HG03060 (cell line): ENCODE data around the gene SUFU.
"Not testable (repeated sequence)": the region's sequence is repeated elsewhere in the genome, so short reads cannot be mapped to it uniquely, and the experiment has no call there.

Experiments
- ATAC-seq: cut with Tn5 transposase; IDR thresholded peaks from one replicate; pipeline ENCODE4 v1.9.1; 2021; ENCODE audit warnings: low read depth, moderate number of reproducible peaks; ENCODE audit not compliant: unreplicated experiment

The SUFU gene

DNA sequence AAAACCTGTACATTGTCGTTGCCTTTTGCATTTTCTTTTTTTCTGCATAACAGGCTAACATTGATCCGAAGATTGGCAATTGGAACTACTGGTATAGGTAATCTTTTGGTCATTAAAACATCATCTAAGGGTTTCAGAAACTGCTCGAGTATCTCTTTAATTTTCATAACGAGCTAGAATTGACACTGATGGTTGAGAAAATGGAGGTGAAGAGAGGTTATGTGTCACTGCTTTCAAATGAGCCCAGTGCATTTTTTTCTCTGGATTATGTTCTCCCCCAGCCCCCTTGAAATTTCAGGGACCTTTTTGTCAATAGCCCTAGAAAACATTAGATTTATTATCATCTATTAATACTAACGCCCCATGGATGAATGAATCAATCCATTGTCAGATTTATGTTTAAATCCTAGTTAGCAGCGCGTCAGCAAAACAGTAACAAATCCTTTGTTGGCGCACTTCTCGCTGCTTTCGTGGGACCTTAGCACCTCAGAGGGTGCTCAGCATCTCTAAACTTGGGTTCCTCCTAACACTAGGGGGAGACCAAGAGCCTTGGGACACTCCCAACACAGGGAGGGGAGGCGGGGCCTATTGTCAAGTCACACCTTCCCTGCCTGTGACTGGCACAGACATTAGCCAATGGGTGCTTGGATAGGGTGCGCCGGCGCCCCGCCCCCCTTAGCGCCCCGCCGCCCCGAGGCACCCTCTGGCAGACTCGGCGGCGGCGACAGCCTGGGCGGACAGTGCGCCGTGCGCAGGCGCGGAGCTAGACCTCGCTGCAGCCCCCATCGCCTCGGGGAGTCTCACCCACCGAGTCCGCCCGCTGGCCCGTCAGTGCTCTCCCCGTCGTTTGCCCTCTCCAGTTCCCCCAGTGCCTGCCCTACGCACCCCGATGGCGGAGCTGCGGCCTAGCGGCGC, at the start of gene SUFU:
TSS of gene SUFU (plus strand) at position 709 of the 915 bp plus-strand sequence. CDS start at position 890, 181 bp downstream.
- ATAC-seq = peak; percentile 49

DNA sequence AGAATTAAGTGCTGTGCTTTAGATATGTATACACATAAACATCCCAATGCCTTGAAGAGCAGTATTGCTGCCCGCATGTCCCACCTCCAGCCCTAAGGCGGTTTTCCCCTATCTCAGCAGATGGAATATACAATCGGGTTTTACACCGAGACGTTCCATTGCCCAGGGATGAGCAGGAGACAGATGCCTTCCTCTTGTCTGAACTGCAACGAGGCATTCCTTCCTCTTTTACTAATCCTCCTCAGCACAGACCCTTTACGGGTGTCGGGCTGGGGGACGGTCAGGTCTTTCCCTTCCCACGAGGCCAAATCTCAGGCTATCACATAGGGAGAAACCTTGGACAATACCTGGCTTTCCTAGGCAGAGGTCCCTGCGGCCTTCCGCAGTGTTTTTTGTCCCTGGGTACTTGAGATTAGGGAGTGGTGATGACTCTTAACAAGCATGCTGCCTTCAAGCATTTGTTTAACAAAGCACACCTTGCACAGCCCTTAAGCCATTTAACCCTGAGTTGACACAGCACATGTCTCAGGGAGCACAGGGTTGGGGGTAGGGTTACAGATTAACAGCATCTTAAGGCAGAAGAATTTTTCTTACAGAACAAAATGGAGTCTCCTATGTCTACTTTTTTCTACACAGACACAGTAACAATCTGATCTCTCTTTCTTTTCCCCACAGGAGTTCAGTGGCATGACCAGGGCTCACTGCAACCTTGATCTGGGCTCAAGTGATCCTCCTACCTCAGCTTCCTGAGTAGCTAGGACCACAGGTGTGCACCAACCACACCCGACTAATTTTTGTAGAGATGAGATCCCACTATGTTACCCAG, 48.9 kb upstream of the SUFU start:
- ATAC-seq = not testable (repeated sequence)

DNA sequence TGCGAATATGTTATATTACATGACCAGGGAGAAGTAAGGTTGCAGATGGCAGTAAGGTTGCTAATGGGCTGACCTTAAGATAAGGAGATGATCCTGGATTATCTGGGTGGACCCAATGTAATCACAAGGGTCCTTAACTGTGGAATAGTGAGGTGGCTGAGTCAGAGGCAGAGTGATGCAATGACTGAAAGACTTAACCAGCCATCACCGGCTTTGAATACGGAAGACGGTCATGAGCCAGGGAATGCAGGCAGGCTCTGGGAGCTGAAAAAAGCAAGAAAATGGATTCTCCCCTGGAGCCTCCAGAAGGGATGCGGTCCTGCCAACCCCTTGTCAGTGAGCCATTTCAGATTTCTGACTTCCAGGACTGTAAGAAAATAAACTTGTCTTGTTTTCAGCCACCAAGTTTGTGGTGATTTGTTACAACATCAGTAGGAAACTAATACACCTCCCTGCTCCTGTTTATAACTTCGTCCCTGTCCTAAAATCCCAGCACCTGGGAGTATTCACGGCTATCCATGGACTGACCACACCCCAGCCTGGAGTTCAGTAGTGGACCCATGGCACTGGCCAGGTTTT, 47.8 kb upstream of the SUFU start:
- no peak for ATAC-seq

DNA sequence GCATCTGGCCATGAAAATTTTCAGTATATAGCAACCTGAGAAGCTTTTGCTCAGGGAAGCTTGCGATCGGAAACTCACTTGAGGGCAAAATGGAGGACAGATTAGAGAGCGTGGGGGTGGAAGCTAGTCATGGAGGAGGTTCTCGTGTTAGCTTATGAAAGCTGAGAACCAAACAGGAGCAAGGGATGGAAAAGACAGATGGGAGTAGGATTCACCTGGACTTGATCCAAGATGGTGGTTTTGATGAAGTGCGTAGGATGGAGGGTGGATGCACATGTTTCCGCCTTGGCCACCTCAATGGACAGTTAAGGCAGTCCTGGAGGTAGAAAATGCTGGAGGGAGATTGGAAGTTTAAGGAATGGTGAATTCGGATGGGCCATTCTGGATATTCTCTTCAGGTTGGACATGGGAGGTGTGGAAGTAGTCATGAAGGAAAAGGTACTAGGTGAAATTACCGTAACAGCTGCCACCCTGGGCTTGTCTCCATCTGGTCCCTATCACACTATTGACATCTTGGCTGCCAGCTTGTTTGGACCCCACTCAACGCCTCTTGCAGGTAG, 46.1 kb upstream of the SUFU start:
- no peak for ATAC-seq

DNA sequence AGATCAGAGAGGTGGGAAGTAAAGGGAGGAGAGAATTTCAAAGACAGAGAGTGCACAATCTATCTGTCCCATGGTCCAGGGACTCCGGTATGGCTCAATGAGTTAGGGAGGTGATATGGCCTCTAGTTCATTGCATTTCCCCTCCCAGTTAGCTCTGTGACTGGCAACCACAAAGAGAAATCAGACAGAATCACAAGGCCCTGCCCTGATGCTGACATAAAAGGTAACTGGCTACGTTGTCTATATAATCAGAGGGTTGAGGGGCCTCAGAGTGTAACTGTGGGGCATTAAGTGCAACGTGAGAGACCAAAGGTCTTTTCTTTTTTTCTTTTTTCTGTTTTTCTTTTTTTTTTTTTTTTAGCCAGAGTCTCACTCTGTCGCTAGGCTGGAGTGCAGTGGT, 45.1 kb upstream of the SUFU start:
- ATAC-seq = no peak

DNA sequence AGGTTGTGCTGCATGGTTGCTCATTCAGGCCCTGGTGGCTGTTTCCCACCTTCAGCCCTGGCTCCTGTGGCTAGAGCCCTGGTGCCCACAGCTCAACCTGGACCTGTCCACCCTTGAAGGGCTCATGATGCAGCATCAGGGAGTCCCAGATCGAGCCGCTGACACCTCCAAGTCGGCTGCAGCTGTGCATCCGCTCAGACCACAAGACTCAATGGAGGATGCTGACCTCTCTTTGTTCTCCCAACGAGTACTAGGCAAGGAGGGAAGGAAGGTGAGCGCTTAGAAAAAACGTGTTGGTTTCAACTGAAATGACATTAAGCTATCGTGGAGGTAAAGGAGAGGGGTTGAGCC, 43.0 kb upstream of the SUFU start:
- no peak for ATAC-seq

DNA sequence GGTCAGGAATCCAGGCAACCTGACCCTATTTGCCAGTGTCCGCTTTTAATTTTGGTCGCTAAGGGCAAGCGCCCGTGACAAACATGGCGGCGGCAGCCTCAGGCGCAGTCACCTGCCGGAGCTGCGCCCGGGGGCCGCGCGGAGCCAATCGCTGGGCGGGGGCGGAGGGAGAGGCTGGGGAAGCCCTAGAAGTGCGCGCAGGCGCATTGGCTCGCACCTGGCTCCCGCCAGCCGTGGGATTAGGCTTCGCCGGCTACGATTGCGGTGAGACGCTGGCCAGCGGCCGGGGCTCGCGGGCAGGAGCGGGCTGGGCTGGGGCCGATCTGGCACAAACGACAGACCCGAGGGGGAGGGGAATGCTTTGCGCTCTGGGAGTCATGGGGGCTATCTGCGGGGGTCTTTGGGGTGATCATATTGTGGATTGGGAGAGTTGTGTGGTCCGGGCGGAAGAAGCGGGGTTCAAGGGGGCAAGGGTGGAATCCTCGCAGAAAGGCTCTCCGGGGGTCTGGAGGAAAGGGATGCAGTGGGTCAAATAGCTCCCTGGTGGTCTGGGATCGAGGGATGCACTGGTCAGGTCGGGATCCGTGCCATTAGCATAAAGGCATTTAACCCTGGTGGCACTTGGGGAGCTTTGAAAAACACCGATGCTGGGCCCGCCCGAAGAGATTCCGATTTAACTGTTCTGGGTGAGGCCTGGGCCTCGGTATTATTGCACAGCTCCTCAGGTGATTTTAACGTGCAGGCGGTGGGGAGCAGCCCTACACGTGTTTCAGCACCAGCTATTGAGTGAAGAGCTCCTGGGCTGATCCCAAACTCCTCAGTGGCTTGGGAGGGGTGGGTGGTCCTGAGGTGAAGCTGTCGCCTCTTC, 42.4 kb upstream of the SUFU start:
- ATAC-seq = no peak

DNA sequence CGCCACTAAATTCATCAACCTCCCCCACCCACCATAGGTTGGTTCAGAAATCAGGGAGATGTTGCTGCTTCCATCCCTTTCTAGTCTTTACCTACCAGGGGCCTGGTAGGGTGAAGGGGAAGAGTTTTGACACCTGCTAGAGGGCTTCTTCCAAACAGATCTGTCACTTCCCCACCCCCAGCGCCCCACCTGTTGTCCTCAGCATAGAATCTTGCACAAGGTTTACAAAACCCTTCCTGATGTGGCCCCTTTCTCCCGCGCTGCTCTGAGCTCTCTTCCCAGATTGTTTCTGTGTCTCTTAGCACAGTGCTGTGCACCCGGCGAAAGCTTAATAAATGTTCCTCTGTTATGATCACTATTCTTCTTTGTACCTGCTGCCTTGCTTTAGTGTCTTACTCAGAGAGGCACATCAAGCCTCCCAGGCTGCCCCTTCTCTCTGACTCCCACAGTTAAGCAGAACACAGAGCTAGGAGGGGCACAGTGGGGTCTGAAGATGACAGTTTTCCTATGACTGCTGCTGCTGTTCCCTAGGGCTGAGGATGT, 41.2 kb upstream of the SUFU start:
- ATAC-seq = no peak

DNA sequence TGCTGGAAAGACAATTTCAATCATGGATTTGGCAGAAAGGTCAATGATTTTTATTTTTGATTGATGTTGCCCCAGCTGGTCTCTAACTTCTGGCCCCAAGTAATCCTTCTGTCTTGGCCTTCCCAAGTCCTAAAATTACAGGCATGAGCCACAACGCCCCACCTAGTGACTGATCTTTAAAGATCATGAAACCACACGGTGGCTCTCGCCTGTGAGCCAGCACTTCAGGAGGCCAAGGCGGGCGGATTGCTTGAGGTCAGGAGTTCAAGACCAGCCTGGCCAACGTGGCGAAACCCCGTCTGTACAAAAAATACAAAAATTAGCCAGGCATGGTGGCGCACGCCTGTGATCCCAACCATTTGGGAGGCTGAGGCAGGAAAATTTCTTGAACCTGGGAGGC, 39.8 kb upstream of the SUFU start:
- ATAC-seq = no peak

DNA sequence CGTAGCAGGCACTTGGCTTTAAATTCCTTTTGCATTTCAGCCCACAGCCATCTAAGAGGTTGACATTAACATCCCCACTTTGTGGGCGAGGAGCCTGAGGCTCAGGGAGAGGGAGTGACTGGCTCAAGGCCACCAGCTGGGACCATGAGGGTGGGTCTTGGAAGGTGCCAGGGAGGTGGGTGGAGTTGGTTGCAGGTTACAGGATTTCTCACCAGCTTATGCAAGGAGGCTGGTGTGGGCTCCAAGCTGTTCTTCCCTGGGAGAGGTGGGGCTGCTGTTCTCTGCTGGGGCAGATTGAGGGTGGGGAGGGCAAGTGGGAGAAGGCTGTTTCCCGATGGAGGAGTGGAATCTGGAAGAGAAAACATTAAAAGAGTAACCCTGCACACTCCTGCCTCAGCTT, 38.3 kb upstream of the SUFU start:
- no peak for ATAC-seq

DNA sequence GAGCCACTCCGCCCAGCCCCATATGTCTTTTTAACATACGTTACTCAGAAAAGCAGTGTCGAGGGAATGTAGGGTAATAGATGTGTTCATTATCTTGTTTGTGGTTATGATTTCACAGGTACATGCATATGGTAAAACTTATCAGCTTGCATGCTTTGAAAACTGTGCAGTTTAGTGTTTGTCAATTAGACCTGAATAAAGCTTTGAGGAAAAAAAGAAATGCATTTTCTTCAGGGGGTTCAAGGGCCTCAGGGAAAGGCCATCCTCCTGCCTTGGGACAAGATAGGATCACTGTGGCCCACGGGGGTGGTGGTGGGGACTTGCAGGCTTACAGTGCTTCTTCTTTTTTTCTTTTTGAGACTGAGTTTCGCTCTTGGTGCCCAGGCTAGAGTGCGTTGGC, 36.5 kb upstream of the SUFU start:
- no peak for ATAC-seq

DNA sequence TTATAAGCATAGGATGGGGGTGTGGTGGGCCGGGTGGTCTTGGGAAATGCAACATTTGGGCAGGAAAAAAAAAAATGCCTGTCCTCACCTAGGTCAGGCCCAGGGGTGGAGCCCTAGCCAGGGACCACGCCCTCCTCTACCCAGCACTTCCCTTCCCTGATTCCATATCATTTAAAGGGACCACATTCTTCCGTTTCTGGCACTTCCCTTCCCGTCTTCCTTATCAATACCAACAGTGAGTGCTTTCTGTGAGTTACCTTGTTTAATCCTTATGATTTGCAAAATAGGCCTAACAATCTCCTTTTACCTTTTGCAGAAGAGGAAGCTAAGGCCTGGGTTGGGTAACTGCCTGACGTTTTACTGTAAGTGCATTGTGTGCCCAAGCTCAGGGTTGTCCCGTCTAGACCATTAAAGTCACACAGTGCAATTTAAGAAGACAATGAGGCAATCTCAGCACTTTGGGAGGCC, 35.8 kb upstream of the SUFU start:
- no peak for ATAC-seq

DNA sequence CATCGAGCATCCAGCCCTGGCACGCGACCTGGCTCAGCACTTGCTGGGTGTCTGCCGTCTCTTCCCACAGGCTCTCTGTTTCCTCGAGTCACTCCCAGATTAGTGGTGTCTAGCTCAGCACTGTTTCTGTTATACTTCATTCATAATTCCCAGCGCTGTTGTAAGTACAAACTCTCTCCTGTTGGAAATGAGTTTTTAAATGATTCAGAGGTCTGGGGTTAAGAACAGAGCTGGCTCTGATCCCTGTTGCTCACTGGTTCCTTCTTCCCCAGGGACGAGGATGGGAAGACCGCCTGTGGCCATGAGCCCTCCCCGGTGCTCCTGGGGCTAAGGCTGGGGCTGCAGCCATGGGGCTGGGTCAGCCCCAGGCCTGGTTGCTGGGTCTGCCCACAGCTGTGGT, 35.1 kb upstream of the SUFU start:
- no peak for ATAC-seq

DNA sequence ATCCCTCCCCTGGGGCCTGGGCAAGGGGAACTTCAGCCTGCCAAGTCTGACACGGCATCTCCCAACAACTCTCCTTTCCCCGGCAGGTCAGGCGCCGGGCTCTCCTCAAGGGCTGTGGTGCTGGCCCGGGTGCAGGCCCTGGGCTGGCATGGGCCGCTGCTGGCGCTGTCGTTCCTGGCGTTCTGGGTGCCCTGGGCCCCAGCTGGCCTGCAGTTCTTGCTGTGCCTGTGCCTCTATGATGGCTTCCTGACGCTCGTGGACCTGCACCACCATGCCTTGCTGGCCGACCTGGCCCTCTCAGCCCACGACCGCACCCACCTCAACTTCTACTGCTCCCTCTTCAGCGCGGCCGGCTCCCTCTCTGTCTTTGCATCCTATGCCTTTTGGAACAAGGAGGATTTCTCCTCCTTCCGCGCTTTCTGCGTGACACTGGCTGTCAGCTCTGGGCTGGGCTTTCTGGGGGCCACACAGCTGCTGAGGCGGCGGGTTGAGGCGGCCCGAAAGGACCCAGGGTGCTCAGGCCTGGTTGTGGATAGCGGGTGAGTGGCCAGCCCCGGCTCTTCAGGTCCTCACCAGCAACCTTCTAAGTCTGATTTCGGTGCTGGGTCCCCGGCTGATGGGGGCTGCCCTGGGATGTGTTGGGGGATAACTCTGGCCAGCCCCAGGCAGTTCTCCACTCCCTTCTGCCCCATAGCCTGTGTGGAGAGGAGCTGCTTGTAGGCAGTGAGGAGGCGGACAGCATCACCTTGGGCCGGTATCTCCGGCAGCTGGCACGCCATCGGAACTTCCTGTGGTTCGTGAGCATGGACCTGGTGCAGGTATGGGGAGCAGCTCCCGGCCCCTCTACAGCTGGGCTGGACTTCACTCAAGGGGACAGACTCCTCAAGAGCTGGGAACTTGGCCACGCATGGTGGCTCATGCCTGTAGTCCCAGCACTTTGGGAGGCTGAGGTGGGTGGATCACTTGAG, 32.9 kb upstream of the SUFU start:
- ATAC-seq = no peak

DNA sequence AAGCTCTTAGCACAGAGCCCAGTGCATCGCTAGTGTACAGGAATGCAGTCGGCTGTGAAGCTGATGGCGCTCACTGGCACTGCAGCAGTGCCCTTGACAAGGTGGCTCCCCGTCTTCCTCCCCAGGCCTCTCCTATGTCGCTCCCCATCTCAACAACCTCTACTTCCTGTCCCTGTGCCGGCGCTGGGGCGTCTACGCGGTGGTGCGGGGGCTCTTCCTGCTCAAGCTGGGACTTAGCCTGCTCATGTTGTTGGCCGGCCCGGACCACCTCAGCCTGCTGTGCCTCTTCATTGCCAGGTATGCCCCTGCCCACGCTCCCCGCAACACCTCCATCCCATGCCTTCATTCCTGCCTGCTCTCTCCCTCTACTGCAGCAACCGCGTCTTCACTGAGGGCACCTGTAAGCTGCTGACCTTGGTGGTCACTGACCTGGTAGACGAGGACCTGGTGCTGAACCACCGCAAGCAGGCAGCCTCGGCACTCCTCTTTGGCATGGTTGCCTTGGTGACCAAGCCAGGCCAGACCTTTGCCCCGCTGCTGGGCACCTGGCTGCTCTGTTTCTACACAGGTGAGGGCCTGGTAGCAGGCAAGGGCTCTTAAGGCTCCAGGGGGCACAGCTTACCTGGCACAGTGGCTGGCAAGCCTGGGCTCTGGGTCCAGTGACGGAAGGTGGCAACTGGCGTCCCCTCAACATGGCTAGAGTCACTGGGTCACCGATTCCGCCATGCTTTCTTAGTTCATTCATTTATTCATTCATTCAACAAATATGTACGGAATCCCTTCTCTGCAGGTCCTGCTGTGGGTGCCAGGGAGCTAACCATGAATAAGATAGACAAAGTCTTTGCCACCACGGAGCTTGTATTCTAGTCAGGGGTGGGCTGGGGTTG, 30.1 kb upstream of the SUFU start:
- no peak for ATAC-seq

DNA sequence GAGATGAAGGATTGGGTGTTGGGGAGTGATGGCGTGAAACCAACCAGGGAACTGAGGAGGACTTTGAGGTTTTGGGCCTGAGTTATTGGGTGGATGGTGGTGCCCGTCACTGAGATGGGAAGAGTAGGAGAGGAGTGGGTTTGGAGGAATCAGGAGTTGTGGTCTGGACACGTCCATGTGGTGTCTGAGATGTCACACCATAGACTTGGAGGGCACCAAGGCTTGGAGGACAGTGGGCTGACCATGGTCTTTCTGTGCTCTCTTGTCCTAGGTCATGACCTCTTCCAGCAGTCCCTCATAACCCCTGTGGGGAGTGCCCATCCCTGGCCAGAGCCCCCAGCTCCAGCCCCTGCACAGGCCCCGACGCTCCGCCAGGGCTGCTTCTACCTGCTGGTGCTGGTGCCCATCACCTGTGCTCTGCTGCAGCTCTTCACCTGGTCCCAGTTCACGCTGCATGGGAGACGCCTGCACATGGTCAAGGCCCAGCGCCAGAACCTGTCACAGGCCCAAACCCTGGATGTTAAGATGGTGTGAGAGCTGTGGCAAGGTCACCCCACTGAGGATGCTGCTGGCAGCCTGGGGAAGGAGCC, 28.2 kb upstream of the SUFU start:
- no peak for ATAC-seq

DNA sequence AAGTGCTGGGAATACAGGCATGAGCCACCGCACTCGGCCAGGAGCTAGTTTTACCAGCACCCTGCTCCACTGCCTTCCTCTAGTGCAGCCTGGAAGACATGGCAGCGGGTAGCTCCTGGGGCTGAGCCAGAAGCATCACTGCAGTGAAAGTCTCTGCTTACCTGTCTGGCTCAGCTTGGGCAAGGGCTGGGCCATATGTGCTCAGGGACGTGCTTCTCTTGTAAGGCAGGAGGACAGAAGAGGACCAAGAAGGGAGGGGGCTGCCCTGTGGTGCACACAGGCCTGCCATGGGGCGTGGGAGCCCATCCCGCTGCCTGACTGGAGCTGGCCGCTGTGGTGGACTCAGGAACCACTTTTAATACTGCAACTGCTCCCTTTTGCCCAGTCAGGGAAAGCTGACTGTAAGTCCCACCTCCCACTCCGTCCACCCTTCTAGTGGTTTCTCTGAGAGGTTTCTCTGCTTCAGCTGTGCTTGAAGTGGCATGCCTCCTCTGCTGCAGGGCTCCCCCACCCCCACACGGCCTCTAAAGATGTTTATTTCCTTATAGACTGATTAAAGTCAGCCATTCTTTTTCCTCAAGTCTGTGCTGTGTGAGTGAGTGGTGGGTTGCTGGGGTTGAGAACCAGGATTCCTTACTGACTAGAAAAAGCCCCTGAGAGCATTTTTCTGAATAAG, 27.2 kb upstream of the SUFU start:
- ATAC-seq = no peak
